Stimulated activated CD4-positive, alpha-beta T cell treated with anti-CD3 and anti-CD28 coated beads, Interleukin-1b, Interleukin-23, amount 100 ng/mL, for 1 hour (primary cell): ENCODE data around the gene SLC22A23.

Source experiments
- DNase-seq, 2 donors: peaks; one replicate each; pipeline ENCODE4 v3.0.0-alpha.2; 2020; ENCODE audit warnings: low read depth in 2 of 2

Gene SLC22A23

DNA sequence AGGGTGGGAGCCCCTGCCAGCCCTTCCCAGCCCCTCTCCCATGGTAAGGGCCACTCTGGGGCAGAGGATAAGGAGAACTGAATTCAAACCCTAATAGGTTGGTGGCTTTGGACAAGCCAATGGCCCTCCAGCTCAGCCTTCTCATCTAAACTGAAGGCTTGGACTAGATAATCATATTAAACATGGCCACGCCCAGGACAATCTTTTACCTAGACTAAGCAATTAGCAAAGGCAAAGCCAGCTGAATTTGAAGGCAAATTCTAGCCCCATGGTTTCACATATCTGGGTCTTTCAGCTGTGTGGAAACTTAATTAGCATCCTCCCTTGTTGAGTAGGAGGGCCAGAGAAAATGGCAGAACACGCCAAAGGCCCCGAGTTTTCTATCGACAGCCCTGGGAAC, 10.7 kb downstream of the SLC22A23 start:
- no peak for DNase-seq

DNA sequence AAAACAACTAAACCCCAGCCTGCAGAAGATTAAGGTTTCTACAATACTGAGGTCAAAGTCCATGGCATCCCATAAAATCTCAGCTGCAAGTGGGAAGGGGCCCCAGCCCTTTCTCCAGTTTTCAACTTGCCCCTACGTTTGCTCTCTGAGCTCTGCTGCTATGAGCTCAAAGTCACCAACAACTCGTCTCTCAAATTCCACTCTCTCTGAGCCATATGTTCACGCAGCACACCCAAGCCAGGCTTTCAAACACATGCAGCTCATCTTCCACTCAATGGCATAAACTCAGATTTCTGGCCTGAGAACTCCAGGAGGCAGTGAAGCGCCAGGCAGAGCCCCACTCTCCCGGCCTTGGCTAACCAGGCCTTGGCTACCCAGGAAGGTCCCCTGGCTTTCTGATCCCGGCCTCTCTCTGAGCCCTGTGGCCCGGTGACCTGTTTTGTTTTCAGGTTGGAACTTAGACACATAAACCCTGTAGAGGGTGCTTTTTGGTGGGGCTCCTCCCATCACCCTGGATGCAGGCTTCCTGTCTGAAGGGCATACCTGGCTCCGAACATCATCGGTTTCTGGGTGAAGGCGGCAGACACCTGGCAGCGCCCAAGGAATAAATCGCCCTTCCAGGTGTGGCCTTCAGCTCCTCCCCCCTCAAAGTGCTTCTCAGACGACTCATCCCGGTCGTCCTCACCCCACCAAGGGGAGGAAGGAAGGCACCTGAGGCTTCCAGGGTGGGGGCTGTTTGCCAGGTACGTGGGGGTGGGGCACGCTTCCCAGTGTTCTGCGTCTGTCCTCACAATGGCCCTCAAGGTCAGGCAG, 12.4 kb downstream of the SLC22A23 start:
- DNase-seq, result no peak

DNA sequence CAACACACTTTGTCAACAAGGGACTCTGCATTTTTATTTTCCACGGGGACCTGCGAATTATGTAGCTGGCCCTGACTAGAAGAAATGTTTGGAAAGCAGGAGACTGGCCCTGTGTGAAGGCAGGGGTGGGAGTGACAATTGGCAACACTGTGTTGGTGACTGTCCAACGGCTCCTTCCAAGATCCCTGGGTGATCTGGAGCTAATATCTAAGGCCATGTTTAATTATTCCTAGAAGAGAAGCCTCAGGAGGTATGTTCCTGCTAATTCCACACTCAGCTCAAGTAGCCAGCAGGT, 13.7 kb downstream of the SLC22A23 start:
- no peak for DNase-seq

GRCh38 chr6:3442431-3443220, 14.2 kb downstream of the SLC22A23 start:
- no peak for DNase-seq

DNA sequence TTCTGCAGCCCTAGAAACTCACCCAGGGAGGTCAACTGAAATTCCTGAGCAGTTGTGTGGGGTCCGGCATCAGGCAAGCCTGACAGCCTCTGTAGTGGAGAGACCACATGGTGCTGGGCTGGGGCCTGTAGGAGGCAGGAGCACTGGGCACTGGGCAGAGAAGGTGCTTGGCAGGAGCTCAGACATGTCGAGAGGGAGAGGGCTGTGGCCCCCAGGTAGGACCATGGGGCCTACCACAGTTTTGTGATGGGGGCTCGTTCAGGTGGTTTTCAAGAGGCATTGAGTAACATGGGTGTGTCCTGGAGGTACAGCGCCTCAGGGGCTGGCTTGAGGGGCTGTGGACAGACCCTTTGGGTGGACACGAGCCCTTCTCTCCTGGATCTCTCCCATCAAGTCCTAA, 15.9 kb downstream of the SLC22A23 start:
- DNase-seq, result no peak

GRCh38 chr6:3439961-3440360, 16.9 kb downstream of the SLC22A23 start:
- DNase-seq, result no peak

GRCh38 chr6:3438190-3439167, 18.4 kb downstream of the SLC22A23 start:
- no peak for DNase-seq

DNA sequence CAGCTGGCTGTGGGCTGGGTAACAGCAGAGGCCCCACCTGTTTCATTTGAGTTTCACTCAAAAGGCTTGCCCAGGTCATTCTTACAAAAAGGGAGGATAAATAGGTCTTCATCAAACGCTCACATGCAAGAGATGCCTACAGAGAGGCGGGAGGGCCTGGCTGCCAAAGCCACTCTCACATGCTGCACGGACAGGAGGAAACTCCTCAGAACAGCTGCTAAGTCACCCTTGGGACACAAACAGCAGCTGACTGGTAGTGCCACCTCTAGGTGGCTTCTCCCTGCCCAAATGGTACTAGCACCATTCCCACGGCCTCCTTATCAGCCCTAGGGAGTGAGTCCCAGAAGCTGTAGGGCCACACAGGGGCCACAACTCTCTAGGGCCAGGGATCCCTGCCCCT, 23.8 kb downstream of the SLC22A23 start:
- no peak for DNase-seq

GRCh38 chr6:3432416-3432815, 24.4 kb downstream of the SLC22A23 start:
- DNase-seq, result no peak

- no peak for DNase-seq
These were observed 24.9 kb downstream of the SLC22A23 start for GRCh38 chr6:3431994-3432393.

DNA sequence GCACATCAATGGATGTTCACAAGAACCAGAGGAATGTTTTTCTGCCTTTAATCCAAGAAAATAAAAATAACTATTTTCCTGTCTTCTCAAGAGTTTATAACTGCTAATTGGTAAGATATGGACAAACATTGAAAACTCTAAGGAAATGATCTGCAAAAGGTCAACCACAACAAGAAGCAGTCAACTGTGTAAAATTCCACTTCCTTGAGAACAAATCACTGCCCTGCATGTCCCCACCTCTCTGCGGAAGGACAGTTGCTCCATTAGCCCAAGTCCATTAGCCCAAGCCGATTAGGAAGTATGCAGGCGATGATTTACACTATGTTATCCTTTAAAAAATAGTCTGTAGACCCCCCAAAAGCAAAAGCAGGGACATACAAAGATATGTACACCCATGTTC, 27.6 kb downstream of the SLC22A23 start:
- no peak for DNase-seq

DNA sequence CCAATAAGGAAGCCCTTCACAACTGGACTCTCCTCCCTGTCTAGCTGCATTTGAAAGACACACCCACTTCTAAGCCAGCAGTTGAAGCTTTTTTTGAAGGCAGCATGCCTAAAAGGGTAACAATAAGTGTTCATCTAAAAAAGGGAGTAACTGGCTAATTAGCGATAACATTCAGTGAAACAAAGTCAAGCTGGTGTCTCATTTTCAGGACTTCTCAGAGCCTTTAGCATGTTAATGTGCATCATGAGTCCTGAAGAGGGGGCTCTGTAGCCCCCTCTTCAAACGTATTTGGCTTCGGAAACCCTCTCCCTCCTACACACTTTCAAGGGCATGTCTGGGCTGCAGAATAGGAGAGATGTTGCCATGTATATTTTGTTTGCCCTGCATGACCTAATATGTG, 28.1 kb downstream of the SLC22A23 start:
- no peak for DNase-seq

- no peak for DNase-seq
These were observed 28.6 kb downstream of the SLC22A23 start for GRCh38 chr6:3428247-3428646.

GRCh38 chr6:3427687-3428085, 29.2 kb downstream of the SLC22A23 start:
- no peak for DNase-seq

DNA sequence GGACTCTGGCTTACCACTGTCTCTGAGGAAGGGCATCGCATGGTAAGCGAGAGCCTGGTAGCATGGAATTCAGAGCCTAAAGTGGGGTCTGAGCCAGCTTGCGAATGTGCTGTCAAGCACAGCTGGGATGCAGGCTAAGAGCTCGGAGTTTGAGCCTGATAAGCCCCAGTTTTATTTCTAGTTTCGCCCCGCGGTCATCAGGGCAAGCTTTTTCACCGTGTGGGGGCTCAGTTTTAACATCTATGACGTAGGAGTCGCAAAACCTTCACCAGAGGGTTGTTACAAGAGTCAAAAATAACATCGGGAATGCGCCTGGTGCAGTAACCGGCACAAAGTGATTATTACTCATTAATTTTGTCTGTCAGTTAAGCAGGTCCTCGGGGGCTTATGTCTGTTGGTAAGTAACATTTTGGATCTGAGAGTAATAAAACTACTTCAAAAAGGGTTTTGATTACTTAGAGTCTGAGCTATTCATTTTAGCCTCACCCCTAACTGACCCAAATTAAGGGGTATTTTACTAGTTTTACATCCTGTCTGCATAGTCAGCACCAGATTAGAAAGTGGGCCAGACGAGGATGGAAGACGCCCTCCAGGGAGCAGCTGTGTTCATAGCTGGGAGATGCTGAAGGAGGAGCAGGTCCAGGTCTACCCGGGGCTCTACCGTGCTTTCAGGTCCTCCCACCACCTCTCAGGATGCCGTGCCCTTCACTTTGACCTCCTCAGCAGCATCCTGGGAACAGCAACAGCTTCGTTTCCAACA, 29.7 kb downstream of the SLC22A23 start:
- DNase-seq, result no peak

GRCh38 chr6:3426091-3426926, 30.5 kb downstream of the SLC22A23 start:
- no peak for DNase-seq

- no peak for DNase-seq
These were observed 31.3 kb downstream of the SLC22A23 start for GRCh38 chr6:3425574-3425973.

- no peak for DNase-seq
These were observed 32.5 kb downstream of the SLC22A23 start for GRCh38 chr6:3424185-3424927.

GRCh38 chr6:3423439-3424184, 33.2 kb downstream of the SLC22A23 start:
- DNase-seq, result no peak
